ENCODE results near the gene TUBG1. TPM values are rescaled to one million over a fixed set of nuclear protein-coding genes. Genes with fewer than 3 reads are reported as not detected.

TUBG1 gene
- total and polyA plus RNA-seq, 9 of the 15 experiments (the other 6 are each of a cell fraction or from before 2014, with no cell fraction given), result 33.1 to 147 (median 66.0) TPM

GRCh38 chr17:42577532-42578281, 31.8 kb upstream of the TUBG1 start, which contains the start of gene PSMC3IP (continued):
- peak; percentile 81; the same call in 1 of the 2 replicates for TF ChIP-seq NFRKB (IDR thresholded peaks at IDR 0.05; ENCODE audit: low read depth)
- peak; percentile 85; the same call in 1 of the 2 replicates for TF ChIP-seq E2F4 (CRISPR knock-in tag; IDR thresholded peaks at IDR 0.05; ENCODE audit: low read depth)
- peak; percentile 94 for TF ChIP-seq MGA (IDR thresholded peaks at IDR 0.05)
- peak; percentile 89 for TF ChIP-seq TAF1 (IDR thresholded peaks at IDR 0.05; ENCODE audit: control insufficient read depth, extremely low read depth, insufficient read depth, low read length, severe bottlenecking)
- TF ChIP-seq POLR2AphosphoS2 (IDR thresholded peaks at IDR 0.05; ENCODE audit: low read length), result peak; percentile 93; the same call in 1 of the 2 replicates
- TF ChIP-seq NR2C2 (CRISPR knock-in tag; IDR thresholded peaks at IDR 0.05), result no peak
- peak; percentile 95 for TF ChIP-seq NR2C2 (tag; IDR thresholded peaks at IDR 0.05)
- TF ChIP-seq ZNF57 (CRISPR knock-in tag; IDR thresholded peaks at IDR 0.05), result no peak
- TF ChIP-seq HCFC1 (IDR thresholded peaks at IDR 0.05; ENCODE audit: low read depth, low read length), result peak; percentile 64
- TF ChIP-seq ZNF589 (CRISPR knock-in tag; IDR thresholded peaks at IDR 0.05; ENCODE audit: low read depth), result no peak; the same call in 1 of the 2 replicates
- peak; percentile 89 for TF ChIP-seq ATF6 (CRISPR knock-in tag; IDR thresholded peaks at IDR 0.05)
